Astrocyte (in vitro differentiated cells and primary cell): Measurements from ENCODE around the gene LIMS2. TPM values are rescaled to one million over a fixed set of nuclear protein-coding genes. Genes with fewer than 3 reads are reported as not detected.

ENCODE experiments used
- DNase-seq: peaks from one replicate; pipeline ENCODE4 v3.0.0-alpha.2; 2010; ENCODE audit warnings: low read depth
- FAIRE-seq: peaks from 2 replicates; lab custom pipeline; 2011; peaks lifted over from hg19 to GRCh38; lab: Jason Lieb, UNC
- H2AFZ ChIP-seq: 2 replicates; pipeline ENCODE4 v1.6.0; 2012; ENCODE audit warnings: low read depth, low read length, inconsistent platforms
- H3K27ac ChIP-seq: 2 replicates; pipeline ENCODE4 v1.5.1; 2011; ENCODE audit warnings: low read depth, low read length, inconsistent platforms
- H3K27me3 ChIP-seq: 2 replicates; pipeline ENCODE4 v1.6.0; 2011; ENCODE audit warnings: low read length, inconsistent platforms; ENCODE audit not compliant: insufficient read depth
- H3K36me3 ChIP-seq: 2 replicates; pipeline ENCODE4 v1.5.1; 2011; ENCODE audit warnings: low read length, inconsistent platforms; ENCODE audit not compliant: insufficient read depth
- H3K4me1 ChIP-seq: 2 replicates; pipeline ENCODE4 v1.5.1; 2011; ENCODE audit warnings: low read length, inconsistent platforms; ENCODE audit not compliant: insufficient read depth
- H3K4me2 ChIP-seq: 2 replicates; pipeline ENCODE4 v1.6.0; 2012; ENCODE audit warnings: low read length, inconsistent platforms
- H3K4me3 ChIP-seq: 2 replicates; pipeline ENCODE4 v1.5.1; 2011; ENCODE audit warnings: low read depth, mild to moderate bottlenecking, low read length, inconsistent platforms; ENCODE audit not compliant: insufficient read depth
- H3K79me2 ChIP-seq: 2 replicates; pipeline ENCODE4 v1.6.0; 2012; ENCODE audit warnings: mild to moderate bottlenecking, low read length, inconsistent platforms; ENCODE audit not compliant: insufficient read depth
- H3K9ac ChIP-seq: 2 replicates; pipeline ENCODE4 v1.6.0; 2012; ENCODE audit warnings: mild to moderate bottlenecking, low read length, inconsistent platforms
- H3K9me3 ChIP-seq: 2 replicates; pipeline ENCODE4 v1.5.1; 2012; ENCODE audit warnings: low read depth, mild to moderate bottlenecking, low read length, inconsistent platforms; ENCODE audit not compliant: insufficient read depth
- H4K20me1 ChIP-seq: 2 replicates; pipeline ENCODE4 v1.6.0; 2012; ENCODE audit warnings: low read length, inconsistent platforms; ENCODE audit not compliant: insufficient read depth
- H3K27ac Mint-ChIP-seq: one replicate; pipeline ENCODE4 v1.8.0; 2021; ENCODE audit warnings: mild to moderate bottlenecking, mixed read lengths; ENCODE audit not compliant: unreplicated experiment
- H3K27me3 Mint-ChIP-seq: one replicate; pipeline ENCODE4 v1.8.0; 2021; ENCODE audit warnings: low read depth, mixed read lengths; ENCODE audit not compliant: unreplicated experiment
- H3K36me3 Mint-ChIP-seq: one replicate; pipeline ENCODE4 v1.8.0; 2021; ENCODE audit warnings: low read depth, mixed read lengths; ENCODE audit not compliant: unreplicated experiment
- H3K4me1 Mint-ChIP-seq: one replicate; pipeline ENCODE4 v1.8.0; 2021; ENCODE audit warnings: low read depth, mixed read lengths; ENCODE audit not compliant: unreplicated experiment
- H3K4me3 Mint-ChIP-seq: one replicate; pipeline ENCODE4 v1.8.0; 2021; ENCODE audit warnings: mild to moderate bottlenecking, moderate library complexity, mixed read lengths; ENCODE audit not compliant: unreplicated experiment
- H3K9me3 Mint-ChIP-seq: one replicate; pipeline ENCODE4 v1.8.0; 2021; ENCODE audit warnings: mild to moderate bottlenecking, mixed read lengths; ENCODE audit not compliant: unreplicated experiment
- CTCF ChIP-seq: IDR thresholded peaks from 2 replicates; pipeline ENCODE4 v1.5.1; 2011; ENCODE audit warnings: low read depth, mild to moderate bottlenecking, inconsistent platforms, low read length, moderate library complexity; ENCODE audit not compliant: insufficient read depth
- EZH2 ChIP-seq: IDR thresholded peaks from 2 replicates; pipeline ENCODE4 v1.6.1; 2012; ENCODE audit warnings: mild to moderate bottlenecking, low read length, inconsistent platforms; ENCODE audit not compliant: insufficient read depth
- total RNA-seq: library from RNA; stranded (reverse); gene quantifications from 2 replicates; pipeline ENCODE4 v1.2.1, GENCODE V29; 2021

The LIMS2 gene
- total RNA-seq, 1 donor from 2014 or later: 73.3 TPM

- no peak overlapping the region for H3K4me3 ChIP-seq
- Mint-ChIP-seq H3K27me3 (peaks cover 20% of the 10 kb centered on the region), H3K27ac (no peak overlapping the region), H3K4me3 (no peak overlapping the region), H3K36me3 (peaks cover 2% of the 10 kb centered on the region), H3K4me1 (peaks cover 12% of the 10 kb centered on the region), H3K9me3 (peaks cover 21% of the 10 kb centered on the region)
- H3K27me3 ChIP-seq: no peaks in the 10 kb centered on the region
- H3K9me3 ChIP-seq: peaks cover 9% of the 10 kb centered on the region
- H3K9ac ChIP-seq: no peak overlapping the region
- no peak overlapping the region for H3K4me2 ChIP-seq
- TF ChIP-seq EZH2 (no peak), CTCF (no peak)
- no peak for FAIRE-seq
- H4K20me1 ChIP-seq: no peaks in the 10 kb centered on the region
- H3K4me1 ChIP-seq: no peaks in the 10 kb centered on the region
- H3K79me2 ChIP-seq: no peaks in the 10 kb centered on the region
- no peak overlapping the region for H3K27ac ChIP-seq
- H2AFZ ChIP-seq: no peak overlapping the region
- no peak for DNase-seq
- H3K36me3 ChIP-seq: no peaks in the 10 kb centered on the region
Observed at GRCh38 chr2:127610561-127610960, 64.8 kb downstream of the LIMS2 start.

GRCh38 chr2:127609818-127610217 is 65.5 kb downstream of the LIMS2 start:
- Mint-ChIP-seq H3K4me1 (peaks cover 9% of the 10 kb centered on the region), H3K27me3 (peaks cover 20% of the 10 kb centered on the region), H3K9me3 (peaks cover 21% of the 10 kb centered on the region), H3K4me3 (no peak overlapping the region), H3K36me3 (peaks cover 4% of the 10 kb centered on the region), H3K27ac (no peak overlapping the region)
- H3K4me3 ChIP-seq: no peak overlapping the region
- no peaks in the 10 kb centered on the region for H4K20me1 ChIP-seq
- no peak overlapping the region for H3K9ac ChIP-seq
- H3K36me3 ChIP-seq: no peaks in the 10 kb centered on the region
- no peak overlapping the region for H3K4me2 ChIP-seq
- no peak for FAIRE-seq
- H2AFZ ChIP-seq: no peak overlapping the region
- H3K27me3 ChIP-seq: no peaks in the 10 kb centered on the region
- no peaks in the 10 kb centered on the region for H3K4me1 ChIP-seq
- H3K79me2 ChIP-seq: no peaks in the 10 kb centered on the region
- peaks cover 9% of the 10 kb centered on the region for H3K9me3 ChIP-seq
- no peak overlapping the region for H3K27ac ChIP-seq
- TF ChIP-seq CTCF (no peak), EZH2 (no peak)
- DNase-seq: no peak

DNA sequence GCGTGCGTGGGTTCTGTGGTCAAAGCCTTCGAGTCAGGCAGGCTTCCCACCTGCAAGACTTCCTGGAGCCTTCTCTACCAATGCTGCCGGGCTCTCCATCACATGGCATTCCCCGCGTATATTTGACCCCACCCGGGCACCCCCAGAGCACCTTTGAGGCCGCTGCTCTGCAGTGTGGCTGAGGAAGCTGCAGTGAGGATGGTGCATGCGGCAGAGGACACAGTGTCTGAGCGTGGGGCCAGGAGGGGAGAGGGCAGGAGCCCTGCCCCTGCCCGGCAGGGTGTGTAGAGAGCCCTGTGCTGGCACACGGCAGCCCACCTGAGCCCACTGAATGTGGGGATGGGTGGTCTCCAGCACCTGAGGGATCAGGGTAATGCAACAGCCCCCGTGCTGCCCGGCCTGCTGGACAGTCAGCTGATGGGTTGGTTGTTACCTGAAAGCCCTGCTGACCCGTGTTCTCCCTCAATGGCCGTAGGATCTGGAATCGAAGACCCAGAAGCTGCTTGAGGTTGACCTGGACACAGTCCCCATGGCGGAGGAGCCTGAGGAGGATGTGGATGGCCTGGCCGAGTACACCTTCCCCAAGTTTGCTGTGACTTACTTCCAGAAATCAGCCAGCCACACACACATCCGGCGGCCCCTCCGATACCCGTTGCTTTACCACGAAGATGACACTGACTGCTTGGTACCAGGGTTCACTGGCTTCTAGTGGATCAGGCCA is 66.1 kb downstream of the LIMS2 start:
- H3K4me1 ChIP-seq: no peaks in the 10 kb centered on the region

More for the DNA sequence above, 66.1 kb downstream of the LIMS2 start:
- Mint-ChIP-seq H3K4me3 (no peak overlapping the region), H3K27me3 (peaks cover 20% of the 10 kb centered on the region), H3K4me1 (peaks cover 5% of the 10 kb centered on the region), H3K36me3 (peaks cover 3% of the 10 kb centered on the region), H3K9me3 (peaks cover 27% of the 10 kb centered on the region), H3K27ac (no peak overlapping the region)
- Histone ChIP-seq H3K9ac (no peak overlapping the region), H3K9me3 (peaks cover 9% of the 10 kb centered on the region), H3K27ac (no peak overlapping the region), H4K20me1 (no peaks in the 10 kb centered on the region), H3K27me3 (no peaks in the 10 kb centered on the region), H3K4me3 (no peak overlapping the region), H3K4me2 (no peak overlapping the region), H3K36me3 (no peaks in the 10 kb centered on the region), H2AFZ (no peak overlapping the region), H3K79me2 (no peaks in the 10 kb centered on the region)
- DNase-seq (no peak), FAIRE-seq (no peak)
- TF ChIP-seq CTCF: no peak
- no peak for TF ChIP-seq EZH2
